HepG2 (cell line): ENCODE results near the gene ATP23. TPM values are rescaled to one million over a fixed set of nuclear protein-coding genes. Genes with fewer than 3 reads are reported as not detected.

Experiments used
- CREB1 ChIP-seq, 2 experiments: fragments of 450-650 bp in 1 of 2; IDR thresholded peaks; 2 replicates each; pipeline ENCODE4 v1.6.1; 2016 to 2017; ENCODE audit warnings: control low read depth in 1 of 2, mild to moderate bottlenecking in 1 of 2, missing compliant biosample characterization in 1 of 2, missing genetic modification characterization in 1 of 2
- ELF1 ChIP-seq: sonication (generic); formaldehyde crosslinking; IDR thresholded peaks from 2 replicates; pipeline ENCODE4 v1.4.0; 2020; ENCODE audit warnings: missing genetic modification reagents
- FOXP1 ChIP-seq, 2 experiments: fragments of 450-650 bp in 1 of 2; IDR thresholded peaks; 2 replicates each; pipeline ENCODE4 v1.6.1; 2017 to 2018; ENCODE audit warnings: antibody characterized with exemption in 1 of 2
- JUN ChIP-seq: sonication (generic); formaldehyde crosslinking; IDR thresholded peaks from 2 replicates; pipeline ENCODE4 v1.4.0; 2020; ENCODE audit warnings: mild to moderate bottlenecking, missing genetic modification reagents
- PAWR ChIP-seq: sonication (generic); formaldehyde crosslinking; IDR thresholded peaks from 2 replicates; pipeline ENCODE4 v1.4.0; 2020; ENCODE audit warnings: missing genetic modification reagents, mild to moderate bottlenecking, borderline replicate concordance
- PRPF4 ChIP-seq: fragments of 200-400 bp; formaldehyde crosslinking; IDR thresholded peaks from 2 replicates; pipeline ENCODE4 v1.6.1; 2016; ENCODE audit warnings: low read length, low read depth; ENCODE audit not compliant: poor library complexity, severe bottlenecking
- RBM39 ChIP-seq: fragments of 200-400 bp; formaldehyde crosslinking; IDR thresholded peaks from one replicate; pipeline ENCODE4 v1.6.1; 2018; ENCODE audit warnings: antibody characterized with exemption, mild to moderate bottlenecking, low read depth, low read length; ENCODE audit not compliant: poor library complexity, severe bottlenecking
- RFX1 ChIP-seq: fragments of 450-650 bp; IDR thresholded peaks from 2 replicates; pipeline ENCODE4 v1.6.1; 2017
- RFXAP ChIP-seq: sonication (generic); formaldehyde crosslinking; IDR thresholded peaks from 2 replicates; pipeline ENCODE4 v1.4.0; 2020; ENCODE audit warnings: missing genetic modification reagents, borderline replicate concordance
- SRF ChIP-seq: IDR thresholded peaks from 2 replicates; pipeline ENCODE4 v1.6.1; 2011; ENCODE audit warnings: mild to moderate bottlenecking, low read depth, low read length, moderate library complexity
- TOPORS ChIP-seq: sonication (generic); formaldehyde crosslinking; IDR thresholded peaks from 2 replicates; pipeline ENCODE4 v1.8.0; 2023; ENCODE audit warnings: mild to moderate bottlenecking, missing genetic modification reagents
- ZBTB21 ChIP-seq: sonication (generic); formaldehyde crosslinking; IDR thresholded peaks from 2 replicates; pipeline ENCODE4 v1.4.0; 2020; ENCODE audit warnings: missing genetic modification reagents
- ZBTB26 ChIP-seq: IDR thresholded peaks from 2 replicates; pipeline ENCODE4 v1.6.1; 2016; ENCODE audit warnings: missing compliant biosample characterization, missing genetic modification reagents, borderline replicate concordance
- ZGPAT ChIP-seq: IDR thresholded peaks from 2 replicates; pipeline ENCODE4 v1.6.1; 2016; ENCODE audit warnings: mild to moderate bottlenecking
- ZNF501 ChIP-seq: sonication (generic); formaldehyde crosslinking; IDR thresholded peaks from 2 replicates; pipeline ENCODE4 v1.5.1; 2020; ENCODE audit warnings: mild to moderate bottlenecking, moderate library complexity, missing genetic modification reagents
- ZNF75D ChIP-seq: sonication (generic); formaldehyde crosslinking; IDR thresholded peaks from 2 replicates; pipeline ENCODE4 v1.8.1; 2023; ENCODE audit warnings: missing genetic modification reagents, mild to moderate bottlenecking, borderline replicate concordance
- ZNF782 ChIP-seq: sonication (generic); formaldehyde crosslinking; IDR thresholded peaks from 2 replicates; pipeline ENCODE4 v1.4.0; 2020; ENCODE audit warnings: missing genetic modification reagents, mild to moderate bottlenecking, borderline replicate concordance
- ZSCAN12 ChIP-seq: sonication (generic); formaldehyde crosslinking; IDR thresholded peaks from 2 replicates; pipeline ENCODE4 v1.9.0; 2021; ENCODE audit warnings: mild to moderate bottlenecking, missing genetic modification reagents
- polyA plus RNA-seq, 8 experiments: library from polyadenylated mRNA; depleted of rRNA in 3 of 8; stranded (reverse) in 7 of 8; unstranded in 1 of 8; fragments of >200 nt; fragmentation: Illumina TruSeq in 4 of 8; extraction: Trizol in 4 of 8; gene quantifications; 2 replicates each; pipeline versions ENCODE4 v1.2.1 to v1.2.3, GENCODE V29; 2011 to 2016; ENCODE audit warnings: low read depth in 4 of 8, missing spikeins in 1 of 8, mixed read lengths in 1 of 8; ENCODE audit not compliant: insufficient read depth in 1 of 8
- total RNA-seq, 5 experiments: library from RNA; depleted of rRNA; stranded (reverse); fragments of >200 nt; fragmentation: Illumina TruSeq; extraction: Trizol; gene quantifications; 2 replicates each; pipeline ENCODE4 v1.2.3, GENCODE V29; 2016; ENCODE audit warnings: low read depth in 1 of 5
- TF ChIP-seq, protein P1 (sequence below): IDR thresholded peaks from 2 replicates; pipeline ENCODE4 v1.6.1; 2018; ENCODE audit warnings: missing genetic modification reagents
- TF ChIP-seq, protein P2 (sequence below), 2 experiments: sonication (generic) in 1 of 2; formaldehyde crosslinking in 1 of 2; IDR thresholded peaks; 2 replicates each; pipeline versions ENCODE4 v1.4.0 to v1.6.1; 2018 to 2020; ENCODE audit warnings: missing genetic modification reagents in 2 of 2, borderline replicate concordance in 1 of 2, low read depth in 1 of 2, mild to moderate bottlenecking in 1 of 2, missing biosample characterization in 1 of 2
- TF ChIP-seq, protein P3 (sequence below): sonication (generic); formaldehyde crosslinking; IDR thresholded peaks from 2 replicates; pipeline ENCODE4 v1.5.0; 2020; ENCODE audit warnings: missing genetic modification reagents

ATP23 gene
- total and polyA plus RNA-seq, 2 of the 13 experiments (the other 11 are each of a cell fraction or from before 2014, with no cell fraction given), result 12.1 to 14.7 TPM

GRCh38 chr12:57904848-57905811, 36.2 kb upstream of the ATP23 start (continued):
- TF ChIP-seq PAWR (no peak), RBM39 (no peak), SRF (no peak), ZNF75D (CRISPR knock-in tag) (no peak), ZGPAT (peak; percentile 76), ZNF501 (CRISPR knock-in tag) (peak; percentile 45; the same call in 1 of the 2 replicates), FOXP1 (IDR thresholded peaks at IDR 0.05) (no peak), FOXP1 (CRISPR knock-in tag; IDR thresholded peaks at IDR 0.05) (no peak), ZBTB21 (CRISPR knock-in tag) (no peak), ZBTB26 (CRISPR knock-in tag) (no peak), CREB1 (IDR thresholded peaks at IDR 0.05) (no peak), CREB1 (CRISPR knock-in tag; IDR thresholded peaks at IDR 0.05) (peak; percentile 50; the same call in 1 of the 2 replicates), ZSCAN12 (CRISPR knock-in tag) (no peak), JUN (CRISPR knock-in tag) (no peak), ZNF782 (CRISPR knock-in tag) (0 out of 2 replicates have a peak, but pooled peaks have one; percentile 30), RFXAP (CRISPR knock-in tag) (no peak), TOPORS (no peak), RFX1 (no peak), ELF1 (CRISPR knock-in tag) (no peak), PRPF4 (no peak)
- TF ChIP-seq, protein P1, sequence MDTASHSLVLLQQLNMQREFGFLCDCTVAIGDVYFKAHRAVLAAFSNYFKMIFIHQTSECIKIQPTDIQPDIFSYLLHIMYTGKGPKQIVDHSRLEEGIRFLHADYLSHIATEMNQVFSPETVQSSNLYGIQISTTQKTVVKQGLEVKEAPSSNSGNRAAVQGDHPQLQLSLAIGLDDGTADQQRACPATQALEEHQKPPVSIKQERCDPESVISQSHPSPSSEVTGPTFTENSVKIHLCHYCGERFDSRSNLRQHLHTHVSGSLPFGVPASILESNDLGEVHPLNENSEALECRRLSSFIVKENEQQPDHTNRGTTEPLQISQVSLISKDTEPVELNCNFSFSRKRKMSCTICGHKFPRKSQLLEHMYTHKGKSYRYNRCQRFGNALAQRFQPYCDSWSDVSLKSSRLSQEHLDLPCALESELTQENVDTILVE, result 0 out of 2 replicates have a peak, but pooled peaks have one; percentile 67
- TF ChIP-seq, protein P2, sequence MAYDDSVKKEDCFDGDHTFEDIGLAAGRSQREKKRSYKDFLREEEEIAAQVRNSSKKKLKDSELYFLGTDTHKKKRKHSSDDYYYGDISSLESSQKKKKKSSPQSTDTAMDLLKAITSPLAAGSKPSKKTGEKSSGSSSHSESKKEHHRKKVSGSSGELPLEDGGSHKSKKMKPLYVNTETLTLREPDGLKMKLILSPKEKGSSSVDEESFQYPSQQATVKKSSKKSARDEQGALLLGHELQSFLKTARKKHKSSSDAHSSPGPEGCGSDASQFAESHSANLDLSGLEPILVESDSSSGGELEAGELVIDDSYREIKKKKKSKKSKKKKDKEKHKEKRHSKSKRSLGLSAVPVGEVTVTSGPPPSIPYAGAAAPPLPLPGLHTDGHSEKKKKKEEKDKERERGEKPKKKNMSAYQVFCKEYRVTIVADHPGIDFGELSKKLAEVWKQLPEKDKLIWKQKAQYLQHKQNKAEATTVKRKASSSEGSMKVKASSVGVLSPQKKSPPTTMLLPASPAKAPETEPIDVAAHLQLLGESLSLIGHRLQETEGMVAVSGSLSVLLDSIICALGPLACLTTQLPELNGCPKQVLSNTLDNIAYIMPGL (CRISPR knock-in tag; IDR thresholded peaks at IDR 0.05; ENCODE audit: borderline replicate concordance in 1 of 2, low read depth in 1 of 2), result peak; percentile 80 to 90
- TF ChIP-seq, protein P3, sequence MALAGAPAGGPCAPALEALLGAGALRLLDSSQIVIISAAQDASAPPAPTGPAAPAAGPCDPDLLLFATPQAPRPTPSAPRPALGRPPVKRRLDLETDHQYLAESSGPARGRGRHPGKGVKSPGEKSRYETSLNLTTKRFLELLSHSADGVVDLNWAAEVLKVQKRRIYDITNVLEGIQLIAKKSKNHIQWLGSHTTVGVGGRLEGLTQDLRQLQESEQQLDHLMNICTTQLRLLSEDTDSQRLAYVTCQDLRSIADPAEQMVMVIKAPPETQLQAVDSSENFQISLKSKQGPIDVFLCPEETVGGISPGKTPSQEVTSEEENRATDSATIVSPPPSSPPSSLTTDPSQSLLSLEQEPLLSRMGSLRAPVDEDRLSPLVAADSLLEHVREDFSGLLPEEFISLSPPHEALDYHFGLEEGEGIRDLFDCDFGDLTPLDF (CRISPR knock-in tag), result no peak
